Hepatic stellate cell (primary cell): ENCODE data around the gene THADA.

Experiments
- DNase-seq: peaks from one replicate; pipeline ENCODE4 v3.0.0; 2011; ENCODE audit warnings: low spot score

The THADA gene

DNA sequence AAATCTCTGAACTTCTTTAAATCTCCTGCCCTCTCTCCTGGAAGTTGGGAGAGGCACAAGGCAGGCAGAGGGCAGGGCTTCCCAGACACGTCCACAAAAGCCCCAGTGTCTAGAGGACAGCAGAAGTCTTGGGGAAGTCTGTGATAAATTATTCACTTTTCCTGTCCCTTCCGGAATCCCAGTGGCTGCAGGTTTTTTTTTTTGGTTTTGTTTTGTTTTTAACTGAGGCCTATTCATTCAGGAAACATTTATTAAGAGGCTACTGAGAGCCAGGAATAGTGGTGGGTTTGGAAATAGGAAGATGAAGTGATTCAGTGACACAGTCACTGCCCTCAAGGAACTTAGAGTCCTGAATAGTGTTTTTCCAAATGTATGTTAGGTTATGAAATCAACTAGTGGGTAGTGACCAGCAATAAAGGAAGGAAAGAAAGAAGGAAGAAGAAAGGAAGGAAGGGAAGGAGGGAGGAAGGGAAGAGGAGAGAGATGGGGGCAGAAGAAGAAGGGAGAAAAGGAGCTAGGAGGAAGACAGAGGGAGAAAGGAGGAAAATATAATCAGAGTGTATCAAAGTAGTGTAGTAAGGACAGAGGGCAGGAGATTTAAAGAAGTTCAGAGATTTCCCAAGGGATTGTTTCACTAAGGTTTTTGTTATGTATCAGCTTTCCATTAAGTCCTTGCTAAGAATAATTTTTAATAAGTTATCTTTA, 270.6 kb downstream of the THADA start:
- no peak for DNase-seq

DNA sequence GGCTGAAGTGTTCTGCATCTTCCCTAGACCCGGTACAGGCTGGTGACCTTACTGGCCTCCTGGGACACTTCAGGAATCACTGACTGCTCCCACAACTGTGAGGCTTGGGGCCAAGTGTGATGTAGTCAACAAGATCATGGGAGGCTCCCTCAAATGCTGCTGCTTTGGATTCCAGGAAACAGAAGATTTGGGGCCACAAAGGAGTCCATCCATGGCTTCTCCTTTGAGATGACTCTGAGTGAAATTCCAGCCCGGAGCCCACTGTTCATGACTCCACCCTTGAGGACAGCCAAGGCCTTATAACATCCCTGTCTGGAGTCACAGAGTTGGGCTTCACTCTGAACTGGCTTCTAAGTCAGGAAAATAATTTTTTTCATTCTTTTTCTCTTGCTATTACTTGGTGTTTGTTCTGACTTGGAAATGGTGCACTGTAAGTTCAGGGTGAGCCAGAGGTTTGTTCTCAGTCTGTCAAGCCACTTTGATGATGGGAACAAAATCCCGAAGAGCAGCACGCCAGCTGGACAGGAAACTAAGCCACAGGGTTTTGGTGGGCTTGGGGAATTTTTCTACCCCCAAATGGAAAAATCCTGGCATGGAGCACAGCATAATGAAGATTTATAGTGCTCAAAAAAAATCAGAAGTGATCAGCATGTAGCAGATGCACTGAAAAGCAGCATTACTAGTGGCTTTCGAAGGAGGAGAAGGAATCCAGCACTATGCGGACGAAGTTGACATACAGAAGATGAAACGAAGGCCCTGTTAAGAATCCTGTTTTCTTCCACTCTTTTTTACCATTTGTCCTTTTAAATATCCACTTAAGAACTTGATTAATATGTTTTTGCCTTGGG, 271.4 kb downstream of the THADA start:
- DNase-seq: no peak

- no peak for DNase-seq
Measured at GRCh38 chr2:43323857-43324256, 272.0 kb downstream of the THADA start.

- DNase-seq: no peak
Measured at GRCh38 chr2:43321446-43321845, 274.4 kb downstream of the THADA start.

DNA sequence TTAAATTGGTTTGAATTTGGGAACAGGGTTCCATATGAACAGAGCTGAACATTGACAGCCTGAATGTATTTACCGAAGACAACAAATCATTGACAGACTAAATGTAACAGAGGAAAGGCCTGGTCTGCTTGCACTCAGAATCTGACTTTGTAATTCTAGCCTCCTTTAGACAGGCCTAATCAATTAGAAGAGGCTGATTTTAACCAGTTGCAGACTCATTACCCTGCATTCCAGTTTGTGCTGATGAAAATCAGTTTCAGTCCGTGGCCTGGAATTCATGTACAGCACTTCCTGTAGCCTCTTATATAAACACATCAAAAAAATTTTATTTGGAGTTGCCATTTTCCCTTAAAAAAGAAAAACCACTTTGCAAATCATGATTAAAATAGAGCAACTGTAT, 276.3 kb downstream of the THADA start:
- no peak for DNase-seq

DNA sequence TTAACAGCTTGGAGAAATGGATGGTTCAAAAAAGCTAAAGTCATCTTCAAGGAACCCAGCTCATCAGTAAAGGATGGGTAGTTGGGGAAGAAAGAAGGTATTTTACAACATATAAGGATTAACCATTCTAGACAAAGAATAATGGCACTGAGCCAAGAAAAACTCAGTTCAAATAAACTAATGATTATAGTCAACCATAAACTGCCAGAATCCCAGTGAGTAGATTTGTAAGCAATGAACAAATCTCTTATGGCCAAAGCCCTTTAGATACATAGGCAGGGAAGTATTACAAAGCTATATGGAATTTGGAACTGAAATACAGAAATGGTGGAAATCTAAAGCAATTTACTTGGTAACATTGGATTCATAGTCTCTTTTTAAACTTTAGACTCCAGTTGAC, 277.0 kb downstream of the THADA start:
- no peak for DNase-seq

- no peak for DNase-seq
Measured at GRCh38 chr2:43317680-43318079, 278.2 kb downstream of the THADA start.

DNA sequence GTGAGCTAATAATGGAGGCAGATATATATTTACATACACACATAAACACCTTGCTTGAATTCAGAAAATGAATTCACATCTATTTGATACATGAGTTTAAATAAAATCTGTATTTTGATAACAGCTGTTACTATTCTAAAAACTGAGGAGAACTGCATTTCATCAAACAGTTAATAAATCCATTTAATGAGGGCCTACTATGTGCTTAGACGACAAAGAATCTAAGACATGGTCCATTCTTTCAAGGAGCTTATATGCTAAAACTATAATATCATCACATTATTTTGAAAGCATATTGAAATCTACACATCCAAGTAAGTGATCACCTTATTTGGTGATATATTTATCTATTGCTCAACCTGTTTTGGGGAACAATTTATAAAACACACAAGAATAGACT, 278.6 kb downstream of the THADA start:
- no peak for DNase-seq

DNA sequence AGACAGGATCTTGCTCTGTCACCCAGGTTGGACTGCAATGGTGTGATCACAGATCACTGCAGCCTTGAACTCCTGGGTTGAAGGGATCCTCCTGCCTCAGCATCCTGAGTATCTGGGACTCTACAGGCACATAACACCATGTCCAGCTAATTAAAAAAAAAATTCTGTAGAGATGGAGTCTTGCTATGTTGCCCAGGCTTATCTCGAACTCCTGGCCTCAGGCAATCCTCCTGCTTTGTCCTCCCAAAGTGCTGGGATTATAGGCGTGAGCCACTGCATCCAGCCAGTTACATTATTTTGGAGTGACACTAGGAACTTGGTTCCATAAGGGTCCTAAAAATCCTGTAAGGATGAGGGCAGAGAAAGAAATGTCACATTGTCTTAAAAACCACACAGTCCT, 280.4 kb downstream of the THADA start:
- no peak for DNase-seq

GRCh38 chr2:43314299-43314927, 281.4 kb downstream of the THADA start:
- no peak for DNase-seq

DNA sequence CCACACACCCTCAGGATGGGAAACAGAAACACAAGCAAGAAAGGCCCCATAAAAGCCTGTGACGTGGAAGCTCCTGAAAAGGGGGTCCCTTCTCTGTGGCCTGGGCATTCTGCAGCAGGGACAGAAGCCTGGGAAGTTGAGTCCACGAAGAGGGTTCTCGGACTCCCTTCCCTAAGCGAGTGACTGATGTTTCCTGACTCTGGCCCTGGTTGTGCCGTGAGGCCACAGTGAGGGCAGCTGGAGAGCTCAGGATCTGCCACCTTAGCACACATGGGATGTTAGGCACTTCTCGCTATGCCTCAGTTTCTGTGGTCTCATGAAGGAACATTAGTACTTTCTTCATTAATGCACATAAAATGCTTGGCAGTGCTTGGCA, 282.2 kb downstream of the THADA start:
- no peak for DNase-seq

GRCh38 chr2:43312755-43313641, 282.8 kb downstream of the THADA start:
- DNase-seq: peak; percentile 61

GRCh38 chr2:43311276-43311675, 284.6 kb downstream of the THADA start:
- no peak for DNase-seq

GRCh38 chr2:43309935-43310334, 285.9 kb downstream of the THADA start:
- DNase-seq: no peak

DNA sequence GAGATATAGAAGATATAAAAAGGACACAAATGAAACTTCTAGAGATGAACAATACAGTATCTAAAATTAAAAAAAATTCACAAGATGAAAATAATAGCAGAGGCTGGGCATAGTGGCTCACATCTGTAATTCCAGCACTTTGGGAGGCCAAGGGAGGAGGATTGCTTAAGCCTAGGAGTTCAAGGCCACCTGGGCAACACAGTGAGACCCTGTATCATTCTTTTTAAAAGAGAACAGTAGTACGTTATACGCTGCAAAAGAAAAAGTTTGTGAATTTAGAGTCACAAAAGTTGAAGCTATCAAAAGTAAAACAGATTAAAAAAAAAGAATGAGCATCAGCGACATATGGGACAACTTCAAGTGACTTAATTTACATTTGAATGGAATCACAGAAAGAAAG, 287.9 kb downstream of the THADA start:
- no peak for DNase-seq

DNA sequence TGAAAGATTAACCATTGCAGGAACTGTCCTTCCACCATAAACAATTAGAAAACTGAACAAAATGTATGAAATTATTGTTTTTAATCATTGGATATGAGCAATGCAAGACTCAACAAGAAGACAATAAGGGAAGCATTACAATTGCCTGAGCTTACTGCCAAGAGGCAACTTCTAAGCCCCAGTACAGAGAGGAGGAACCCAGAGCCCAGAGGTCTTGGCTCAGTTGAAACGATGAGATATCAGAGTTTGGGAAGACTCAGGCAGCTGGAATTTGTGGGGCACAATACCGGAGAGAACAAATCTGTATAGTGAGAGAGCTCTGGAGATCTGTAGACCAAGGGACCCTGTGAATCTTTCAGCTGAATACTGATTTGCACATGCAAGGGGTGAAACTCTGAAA, 288.8 kb downstream of the THADA start:
- DNase-seq: no peak

- no peak for DNase-seq
Measured at GRCh38 chr2:43306197-43306596, 289.6 kb downstream of the THADA start.

DNA sequence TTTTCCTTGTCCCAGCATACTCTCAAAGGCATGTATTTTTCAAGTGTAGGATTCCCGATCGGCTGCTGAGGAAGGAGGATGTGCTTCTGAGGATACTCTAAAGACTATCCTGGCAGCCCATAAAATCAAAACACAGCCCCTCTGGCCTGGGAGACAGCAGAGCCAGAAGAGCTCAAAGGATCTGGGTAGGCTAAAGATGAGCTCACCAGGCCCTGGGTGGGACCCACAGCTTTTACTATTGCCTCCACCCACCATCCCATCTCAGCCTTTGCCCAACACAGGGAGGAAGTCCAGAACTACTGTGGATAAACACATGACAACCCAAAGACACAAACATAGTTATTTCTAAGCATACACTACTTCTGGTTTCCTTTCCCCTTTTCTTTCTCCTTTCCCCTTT, 290.3 kb downstream of the THADA start:
- DNase-seq: no peak

- no peak for DNase-seq
Measured at GRCh38 chr2:43305012-43305411, 290.8 kb downstream of the THADA start.

- no peak for DNase-seq
Measured at GRCh38 chr2:43303889-43304288, 291.9 kb downstream of the THADA start.

- DNase-seq: no peak
Measured at GRCh38 chr2:43302961-43303494, 292.8 kb downstream of the THADA start.
